ENCODE data around the gene SECISBP2L.
A peak's percentile ranks its signal among the peaks of the same experiment; 100 is the strongest.

Gene SECISBP2L

DNA sequence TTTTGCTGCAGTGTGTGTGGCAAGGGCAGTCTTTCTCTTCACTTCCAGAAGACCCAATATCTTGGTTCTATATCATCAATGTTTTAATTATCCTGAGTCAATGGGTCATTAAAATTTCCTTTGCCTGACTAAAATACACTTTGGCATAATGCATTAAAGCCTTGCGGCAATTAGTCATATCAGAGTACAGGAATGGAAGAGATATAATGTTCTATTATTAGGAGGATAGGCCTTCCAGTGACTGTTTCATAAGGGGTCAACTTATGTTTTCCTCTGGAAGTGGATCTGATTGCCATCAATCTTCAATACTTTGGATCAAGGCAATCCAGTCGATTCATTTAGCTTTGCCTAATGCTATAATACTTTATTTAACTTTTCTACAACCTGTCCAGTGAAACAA, 9.4 kb upstream of the SECISBP2L start:
- DNase-seq: no peak

DNA sequence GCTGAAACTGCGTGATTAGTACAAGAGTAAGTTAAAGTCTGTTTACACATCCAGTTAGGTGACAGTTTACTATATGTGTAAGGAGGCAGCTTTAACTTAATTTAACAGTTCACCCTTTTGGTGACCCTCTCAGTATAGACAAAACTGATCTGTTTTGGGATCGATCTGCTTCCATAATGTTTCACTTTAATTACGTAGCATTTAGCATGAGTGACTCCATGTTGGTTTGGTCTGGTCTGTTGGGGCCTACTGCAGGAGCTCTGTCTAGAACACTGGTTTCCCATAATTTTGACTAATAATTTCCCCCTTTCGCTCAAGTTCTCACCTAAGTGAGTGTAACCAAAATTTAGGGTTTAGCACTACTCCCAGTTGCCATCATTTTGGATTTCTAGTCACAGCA, 6.4 kb upstream of the SECISBP2L start:
- no peak for DNase-seq

DNA sequence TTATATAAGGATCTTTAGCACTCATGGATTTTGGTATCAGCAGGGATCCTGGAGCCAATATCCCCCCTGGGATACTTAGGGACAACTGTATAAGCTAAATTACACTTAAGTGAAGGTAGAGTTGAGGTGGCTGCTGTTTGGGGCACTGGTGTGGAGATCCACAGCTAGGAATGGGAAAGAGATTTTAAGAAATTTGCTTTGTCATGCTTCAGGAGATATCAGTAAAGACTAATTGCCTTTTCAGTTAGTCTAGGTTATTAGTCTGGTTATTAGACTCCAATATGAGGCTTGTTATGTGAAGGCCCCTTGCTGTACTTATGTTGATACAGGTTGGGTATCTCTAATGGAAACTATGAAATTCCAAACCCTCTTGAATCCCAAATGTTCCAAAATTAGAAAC, 1.2 kb upstream of the SECISBP2L start:
- DNase-seq: no peak

DNA sequence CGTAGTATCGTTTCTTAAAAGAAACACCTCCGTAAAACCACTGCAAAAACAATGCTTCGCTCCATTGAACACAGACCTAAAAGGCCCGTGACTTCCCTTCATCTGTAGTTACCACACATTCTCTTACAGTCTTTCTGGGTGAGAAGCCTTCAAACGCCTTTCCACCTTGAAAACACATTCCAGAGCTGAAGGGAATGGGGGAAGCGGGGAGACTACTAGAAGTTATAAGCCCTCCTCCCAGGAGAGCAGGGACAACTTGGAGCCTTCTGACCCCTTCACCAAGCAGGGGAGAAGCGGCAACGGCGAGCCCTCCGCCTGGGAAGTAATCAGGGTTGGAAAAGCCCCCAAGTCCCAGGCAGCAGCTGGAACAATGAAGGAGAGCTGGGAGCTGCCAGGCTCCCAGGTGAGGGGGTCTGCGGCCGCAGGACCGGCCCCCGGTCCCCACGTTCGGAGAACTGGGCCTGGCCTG, 461 bp downstream of the SECISBP2L start:
- DNase-seq: peak; percentile 83

DNA sequence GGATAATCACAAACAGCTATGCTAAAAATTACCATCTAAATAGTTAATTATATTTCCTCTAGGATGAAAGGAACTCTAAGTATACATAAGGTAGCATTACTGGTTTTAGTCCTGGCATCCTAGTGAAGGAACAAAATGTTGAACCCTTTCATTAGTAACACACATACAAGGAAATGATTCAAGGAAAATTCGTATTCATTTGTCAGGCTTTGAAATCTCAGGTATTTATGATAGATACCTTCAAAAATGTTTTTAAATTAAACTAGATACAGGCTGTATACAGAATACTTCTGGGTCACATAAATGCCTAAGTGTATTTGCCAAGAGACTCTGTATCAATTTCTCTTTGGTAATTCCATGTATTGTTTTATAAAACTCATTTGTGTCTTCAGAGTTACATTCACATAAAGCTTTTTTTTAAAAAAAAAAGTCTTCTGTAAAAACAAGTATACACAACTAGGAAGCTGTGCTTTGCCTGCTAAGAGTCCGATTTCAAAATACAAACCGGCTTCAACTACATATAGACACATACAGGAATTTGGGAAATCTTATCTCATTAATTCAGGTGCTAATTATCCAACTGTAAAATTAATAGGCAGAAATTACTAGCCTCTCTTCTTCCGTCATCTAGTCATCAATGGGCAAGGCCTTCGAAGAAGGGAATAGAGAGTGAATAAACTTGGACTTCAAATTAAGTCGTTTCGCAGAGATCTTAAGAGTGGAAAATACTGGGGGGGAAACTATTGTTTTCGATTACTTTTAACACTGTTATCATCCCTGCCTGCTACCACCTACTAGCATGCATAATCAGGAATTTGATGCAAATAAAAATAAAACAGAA, 1.3 kb downstream of the SECISBP2L start:
- peak; percentile 56 for DNase-seq

DNA sequence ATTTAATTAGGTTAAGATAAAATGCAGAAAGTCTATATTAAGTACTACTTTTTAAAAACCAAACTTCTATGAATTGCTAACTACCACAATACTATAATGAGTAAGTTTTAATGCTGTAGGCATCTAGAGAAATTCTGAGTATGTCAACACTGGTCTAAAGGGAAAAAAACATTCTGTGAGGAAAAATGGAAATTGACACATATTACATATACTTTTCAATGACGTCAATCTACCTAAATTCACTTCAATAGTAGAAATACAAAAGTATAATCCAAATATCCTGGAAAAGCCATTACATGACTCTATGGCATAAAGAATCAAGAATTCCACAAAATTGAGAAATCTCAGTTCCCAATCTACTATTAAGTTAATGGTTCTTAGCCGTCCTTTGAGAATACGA, 2.2 kb downstream of the SECISBP2L start:
- no peak for DNase-seq

DNA sequence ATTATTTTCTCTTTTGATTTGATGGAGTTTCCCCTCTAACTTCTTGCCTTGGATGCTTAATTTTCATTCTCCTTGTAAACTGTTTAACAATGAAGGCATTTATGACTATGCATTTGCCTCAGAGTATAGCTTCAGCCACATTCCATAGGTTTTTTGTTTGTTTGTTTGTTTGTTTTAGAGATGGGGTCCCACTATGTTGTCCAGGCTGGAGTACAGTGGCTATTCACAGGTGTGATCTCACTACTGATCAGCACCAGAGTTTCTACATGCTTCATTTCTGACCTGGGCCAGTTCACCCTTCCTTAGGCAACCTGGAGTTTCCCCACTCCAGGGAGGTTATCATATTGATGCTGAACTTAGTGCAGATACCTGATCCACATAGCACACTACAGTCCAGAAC, 4.1 kb downstream of the SECISBP2L start:
- no peak for DNase-seq

DNA sequence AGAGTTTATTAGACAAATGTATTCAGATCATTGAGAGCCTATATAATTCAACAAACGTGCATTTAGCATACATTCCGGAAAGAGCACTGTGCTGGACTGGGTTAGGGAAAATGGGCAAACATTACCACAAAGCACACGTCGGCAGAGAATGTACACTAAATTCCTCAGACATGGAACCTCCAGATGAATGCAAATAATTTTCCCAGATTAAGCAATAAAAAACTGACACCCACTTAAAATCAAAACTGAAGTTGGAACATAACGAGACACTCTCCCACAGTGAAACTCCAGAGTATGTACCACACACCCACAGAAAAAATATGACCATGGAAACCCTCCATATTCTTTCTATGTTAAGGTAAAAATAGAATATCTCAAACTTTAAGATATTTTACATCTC, 4.8 kb downstream of the SECISBP2L start:
- no peak for DNase-seq

DNA sequence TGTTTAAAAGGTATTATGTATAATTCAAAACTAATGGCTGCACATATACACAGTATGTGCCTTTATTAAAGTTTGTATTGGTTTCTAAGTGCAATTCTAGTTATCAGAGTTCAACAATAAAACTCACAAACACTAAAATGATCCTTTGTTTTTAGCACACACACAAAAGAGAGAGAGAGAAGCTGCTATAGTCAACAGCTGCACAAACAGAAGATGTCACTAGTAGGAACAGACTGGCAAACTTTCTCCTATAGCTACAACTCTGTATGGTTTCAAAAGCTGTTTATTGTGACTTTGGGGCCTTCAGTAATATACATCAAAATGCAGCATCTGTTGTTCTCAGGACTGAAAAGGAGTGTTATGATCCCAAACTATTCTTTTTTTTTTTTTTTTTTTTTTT, 6.1 kb downstream of the SECISBP2L start:
- DNase-seq: peak; percentile 9

DNA sequence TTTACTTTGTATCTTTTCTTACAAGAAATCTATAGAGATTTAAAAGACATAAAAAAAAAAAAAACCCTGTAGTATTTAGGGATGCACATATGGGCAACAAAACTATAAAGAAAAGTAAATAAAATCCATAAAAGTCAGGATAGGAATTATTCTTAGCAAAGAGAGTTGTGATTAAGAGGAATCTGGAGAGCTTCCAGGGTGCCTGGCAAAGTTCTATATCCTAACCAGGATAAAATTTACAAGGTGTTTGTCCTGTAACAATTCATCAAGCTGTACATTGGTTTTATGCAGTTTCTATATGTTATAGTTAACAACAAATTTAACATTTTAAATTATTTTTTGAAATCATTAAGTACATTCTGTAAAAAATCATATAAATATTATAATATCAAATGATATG, 7.9 kb downstream of the SECISBP2L start:
- no peak for DNase-seq

DNA sequence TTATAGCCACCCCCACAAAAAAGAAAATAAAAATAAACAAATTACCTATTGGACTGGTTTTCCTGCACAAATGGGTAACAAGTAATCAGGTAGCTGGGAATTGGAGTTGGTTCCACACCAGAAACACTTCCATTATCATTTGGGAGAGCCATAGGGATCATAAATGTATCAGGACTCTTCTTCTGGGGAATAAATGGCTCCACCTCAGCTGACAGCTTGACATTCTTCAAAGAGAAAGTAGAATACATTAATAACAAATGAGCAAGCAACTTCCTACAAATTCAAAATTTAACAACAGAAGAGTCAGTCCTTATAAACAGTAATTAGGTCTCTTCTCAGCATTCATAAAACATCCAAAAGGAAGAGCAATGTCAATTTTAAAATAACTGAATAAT, 8.7 kb downstream of the SECISBP2L start:
- no peak for DNase-seq

DNA sequence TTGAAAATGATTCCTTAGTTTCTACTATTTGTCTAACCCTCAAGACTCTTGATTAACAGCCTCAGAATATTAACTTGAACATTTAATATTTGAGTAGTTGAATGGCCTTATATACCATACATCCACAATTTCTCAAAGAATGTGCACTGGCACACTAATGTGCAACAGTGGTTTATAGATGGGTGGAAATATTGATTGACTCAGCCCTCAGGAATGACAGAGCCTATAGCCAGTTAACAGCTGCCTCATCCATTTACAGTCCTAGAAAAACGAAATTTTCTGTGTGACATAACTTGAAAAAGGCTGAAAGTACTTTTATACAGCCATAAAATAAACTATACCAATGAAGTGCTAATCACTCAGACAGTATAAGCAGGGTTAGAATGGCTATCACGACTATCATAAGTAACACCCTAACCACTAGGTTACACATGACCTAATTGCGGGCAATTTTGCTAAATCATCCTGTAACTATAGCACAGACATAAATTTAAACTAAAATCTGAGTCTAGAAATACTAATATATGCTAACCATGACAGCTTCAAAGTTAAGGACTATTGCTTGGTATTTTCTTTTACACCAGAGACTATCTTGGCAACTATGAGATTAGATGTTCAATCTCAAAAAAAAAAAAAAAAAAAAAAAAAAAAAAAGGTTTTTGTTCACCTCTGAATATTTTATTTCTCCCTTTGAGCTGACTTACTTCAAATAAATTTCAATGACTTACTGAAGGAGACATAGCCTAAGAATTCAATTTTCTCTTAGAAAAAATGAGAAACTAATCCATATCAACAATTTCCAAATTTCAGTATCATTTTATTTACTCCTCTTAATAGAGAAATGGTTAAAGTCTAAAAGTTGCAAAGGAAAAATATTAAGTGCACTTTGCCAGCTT, 9.3 kb downstream of the SECISBP2L start:
- DNase-seq: no peak

DNA sequence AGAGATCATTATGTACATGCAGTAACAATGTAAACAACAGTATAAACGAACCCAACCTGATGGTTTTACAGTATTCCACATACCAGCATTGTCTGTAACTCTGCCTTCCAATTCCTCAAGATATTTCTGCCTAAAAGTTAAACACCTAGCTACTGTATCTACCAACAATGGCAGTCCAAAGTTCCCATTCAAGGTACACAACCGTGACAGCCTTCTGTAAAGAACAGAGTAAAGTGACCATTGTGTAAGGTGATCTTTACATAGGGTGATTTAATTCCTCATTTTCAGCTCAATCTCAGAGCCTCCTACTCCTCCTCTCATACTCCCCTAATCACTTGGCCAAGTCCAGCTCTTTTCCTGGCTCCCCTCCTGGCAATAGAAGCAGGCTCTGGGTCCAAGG, 10.4 kb downstream of the SECISBP2L start:
- no peak for DNase-seq

DNA sequence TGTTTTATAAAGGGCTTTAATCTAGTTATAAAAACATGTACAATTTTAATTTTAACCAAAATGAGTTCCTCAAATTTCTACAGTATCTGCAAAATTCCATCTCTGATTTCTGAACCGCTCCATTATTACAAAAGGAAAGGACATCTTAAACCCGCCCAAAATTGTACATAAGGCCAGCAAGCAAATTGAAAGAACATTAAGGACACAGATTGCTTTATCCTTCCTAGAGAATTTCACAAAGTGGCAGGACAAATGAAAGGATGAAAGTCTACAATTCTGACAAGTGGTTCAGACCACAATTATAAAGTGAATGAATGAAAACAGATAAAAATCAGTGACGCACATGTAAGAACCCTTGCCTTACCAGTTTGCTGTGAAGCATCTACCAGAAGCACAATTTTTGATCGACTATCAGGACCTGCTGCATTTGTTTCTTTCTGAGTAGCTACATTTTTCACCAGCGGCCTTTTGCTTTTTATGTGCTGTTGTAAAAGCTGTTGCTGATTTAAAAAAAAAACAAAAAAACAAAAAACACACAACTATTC, 13.6 kb downstream of the SECISBP2L start:
- DNase-seq: no peak

DNA sequence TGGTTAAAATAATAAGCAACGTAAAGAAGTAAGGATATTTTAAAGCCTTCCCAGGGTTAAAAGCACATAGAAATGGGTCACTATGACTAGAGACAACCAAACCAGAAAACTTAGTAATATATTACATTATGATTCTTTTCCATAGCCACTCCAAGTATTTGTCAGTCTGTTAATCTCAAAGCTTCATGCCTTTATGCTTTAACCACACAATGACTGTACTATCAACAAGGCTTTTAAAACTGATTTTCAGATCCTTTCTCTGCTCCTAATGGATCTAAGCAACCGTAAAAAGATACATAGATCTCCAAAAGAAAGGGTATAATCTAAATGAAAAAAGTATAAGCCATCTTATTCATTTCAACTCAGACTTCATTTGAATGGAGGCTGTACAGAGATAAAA, 14.4 kb downstream of the SECISBP2L start:
- DNase-seq: no peak

DNA sequence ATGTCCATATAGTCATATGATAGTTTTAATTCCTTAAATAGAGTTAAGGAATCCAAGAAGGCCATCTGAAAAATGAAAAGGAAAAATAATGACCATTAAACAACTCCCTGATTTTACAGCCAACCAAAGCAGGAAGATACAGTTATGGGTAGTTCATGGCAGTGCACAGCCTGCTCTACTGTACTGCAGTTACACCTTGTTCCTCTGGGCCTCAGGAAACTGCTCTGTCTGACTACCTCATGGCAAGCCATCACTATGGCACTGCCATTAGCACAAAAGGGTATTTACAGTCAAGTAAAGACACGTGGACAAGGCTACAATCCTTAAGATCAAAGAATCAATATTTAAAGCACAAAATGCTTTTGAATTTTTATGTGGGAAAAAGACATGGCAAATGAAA, 19.5 kb downstream of the SECISBP2L start:
- DNase-seq: no peak

DNA sequence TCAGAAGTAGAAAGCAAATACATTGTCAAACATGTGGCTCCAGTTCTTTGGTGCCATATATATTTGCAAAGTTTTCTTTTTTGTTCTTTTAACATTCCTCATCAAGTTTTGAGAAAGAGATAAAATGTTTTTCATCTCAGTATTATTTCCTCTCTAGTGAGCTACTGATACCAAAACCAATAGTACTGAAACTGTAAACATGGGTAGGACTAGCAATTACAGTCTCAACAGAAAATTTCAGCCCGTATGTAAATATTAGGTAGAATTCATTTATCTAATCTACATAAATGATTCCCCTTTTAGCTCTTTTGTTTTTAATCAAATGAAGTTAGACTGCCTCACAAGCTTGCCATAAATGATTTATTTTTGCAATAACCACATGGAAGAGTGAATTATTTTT, 21.4 kb downstream of the SECISBP2L start:
- no peak for DNase-seq

DNA sequence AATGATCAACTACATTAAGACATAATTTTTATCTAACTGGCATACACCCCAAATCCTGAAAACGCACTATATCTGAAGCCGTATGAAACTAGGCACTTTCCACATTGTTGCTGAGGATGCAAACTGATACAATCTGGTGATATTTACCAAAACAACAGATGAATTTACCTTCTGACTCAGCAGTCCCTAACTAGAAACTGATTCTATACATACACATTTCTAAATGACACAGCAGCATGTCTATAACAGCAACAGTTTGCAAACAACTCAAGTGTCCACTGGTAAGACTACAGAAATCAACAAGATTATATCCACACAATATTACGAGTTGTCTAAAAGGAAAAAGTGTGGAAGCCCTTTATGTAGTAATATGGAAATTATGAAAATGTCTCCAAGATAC, 22.9 kb downstream of the SECISBP2L start:
- DNase-seq: no peak

DNA sequence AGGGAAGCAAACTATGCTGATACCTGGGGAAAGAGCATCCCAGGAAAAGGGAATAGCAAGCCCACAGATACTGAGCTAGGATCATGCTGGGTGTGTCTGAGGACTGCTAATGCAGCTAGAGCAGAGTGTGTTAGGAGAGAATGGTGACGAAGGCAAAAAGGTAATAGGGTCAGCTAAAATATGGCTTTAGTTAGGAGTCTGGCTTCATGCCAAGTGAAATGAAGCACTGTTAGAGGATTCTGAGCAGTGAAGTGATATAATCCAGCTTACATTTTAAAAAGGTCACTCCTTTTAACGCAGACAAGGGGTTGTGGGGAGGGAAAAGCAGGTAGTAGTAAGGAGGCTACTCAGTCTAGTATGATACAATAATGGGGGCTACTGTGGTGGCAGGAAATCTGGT, 30.4 kb downstream of the SECISBP2L start:
- DNase-seq: peak; percentile 23

DNA sequence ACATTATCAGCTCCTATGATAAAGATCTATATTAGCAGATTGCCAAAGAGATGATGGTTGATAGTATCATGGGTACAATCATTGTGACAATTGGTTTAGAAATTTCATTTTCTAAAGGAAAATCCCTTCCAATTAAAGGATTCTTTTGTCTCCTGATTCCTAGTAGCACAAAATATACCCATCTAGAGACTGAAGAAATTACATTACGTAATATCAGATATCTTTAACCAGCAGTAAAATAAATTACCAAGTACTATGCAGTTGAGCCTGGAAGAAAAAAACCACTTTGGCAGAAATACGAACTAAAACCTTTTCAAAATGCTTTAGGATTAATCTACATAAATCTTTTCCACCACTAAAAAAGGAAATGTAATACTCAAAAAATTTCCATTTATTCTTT, 46.9 kb downstream of the SECISBP2L start:
- DNase-seq: no peak

DNA sequence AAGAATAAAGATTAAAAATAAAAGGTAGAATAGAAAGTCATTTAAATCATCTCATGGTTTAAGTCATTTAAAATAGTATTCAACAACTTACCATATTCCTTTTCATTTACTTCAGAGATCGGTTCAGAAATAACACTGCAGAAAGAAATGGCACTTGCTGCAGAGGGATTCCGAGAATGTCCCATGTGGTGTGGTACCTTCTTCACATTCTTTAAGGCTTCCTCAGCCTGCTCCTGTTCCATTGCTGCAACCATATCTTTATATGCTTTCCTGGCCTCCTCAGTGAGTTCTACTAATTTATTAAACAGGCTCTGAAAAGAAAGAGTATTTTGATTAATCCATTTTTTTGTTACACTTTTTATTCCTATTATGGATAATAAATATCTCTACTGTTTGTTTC, 50.0 kb downstream of the SECISBP2L start:
- DNase-seq: no peak

DNA sequence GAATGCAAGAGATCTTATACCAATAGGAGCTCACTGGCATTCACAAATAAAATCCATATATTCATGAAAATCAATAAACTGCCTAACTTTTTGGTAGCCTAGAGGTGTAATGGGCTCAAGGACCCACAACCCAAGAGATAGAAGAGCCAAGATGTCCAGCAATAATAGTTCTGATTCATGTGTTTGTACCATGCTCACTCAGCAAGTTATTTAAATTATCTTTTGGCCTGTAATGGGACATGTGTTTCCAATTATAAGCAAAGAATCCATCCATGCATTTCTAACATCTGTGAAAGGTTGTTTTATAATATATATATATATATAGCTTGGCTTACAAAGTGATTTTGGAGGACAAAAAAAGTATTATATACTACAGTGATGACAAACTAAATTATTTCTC, 52.9 kb downstream of the SECISBP2L start:
- peak; percentile 35 for DNase-seq

DNA sequence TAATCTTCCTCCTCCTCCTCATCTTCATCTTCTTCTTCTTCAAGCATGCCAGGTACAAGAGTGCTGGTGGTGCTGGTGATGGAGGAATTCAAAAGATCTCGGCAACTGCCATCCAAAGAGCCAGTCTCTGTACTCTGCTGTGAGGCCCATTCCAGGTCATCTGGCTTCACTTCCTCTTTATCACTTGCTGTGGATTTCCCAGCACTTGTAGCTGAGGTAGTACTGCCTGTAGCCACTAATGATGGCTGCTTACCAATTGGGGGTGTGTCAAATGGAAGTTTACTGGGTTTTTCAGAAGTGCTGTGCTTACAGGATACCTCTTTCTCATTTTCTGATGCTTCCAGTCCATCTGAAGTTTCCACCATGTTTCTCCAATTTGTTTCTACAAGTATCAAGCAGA, 53.7 kb downstream of the SECISBP2L start:
- DNase-seq: no peak

DNA sequence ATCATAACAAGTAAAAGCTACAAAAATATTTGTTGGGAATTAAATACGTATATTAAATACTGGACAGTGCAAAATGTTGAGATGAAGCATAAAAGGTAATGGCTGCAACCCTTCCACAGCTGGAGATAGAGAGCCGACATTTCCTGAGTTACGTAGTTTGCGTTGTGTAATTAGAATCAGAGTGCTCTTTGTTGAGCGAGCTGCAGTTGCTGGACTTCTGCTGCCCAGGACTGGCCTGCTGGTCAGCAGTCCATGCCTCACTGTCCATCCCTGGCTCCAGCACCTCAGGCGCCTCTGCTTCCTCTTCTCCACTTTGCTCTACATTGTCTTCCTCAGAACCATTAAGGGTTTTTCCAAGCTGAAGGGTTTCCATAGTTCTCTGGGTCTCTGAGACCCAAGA, 54.1 kb downstream of the SECISBP2L start:
- DNase-seq: no peak

All from eye (tissue), 1 donor.